Activated CD8-positive, alpha-beta T cell treated with anti-CD3 and anti-CD28 coated beads for 36 hours (primary cell): ENCODE results near the gene CES4A. TPM values are rescaled to one million over a fixed set of nuclear protein-coding genes. Genes with fewer than 3 reads are reported as not detected.

Experiments used
- ATAC-seq: fragments of 200-7000 bp; cut with Tn5 transposase; one replicate; pipeline ENCODE4 v1.10.0; 2021; ENCODE audit warnings: mild to moderate bottlenecking, moderate library complexity
- CTCF ChIA-PET: fragments of 350-600 bp; sonication (Branson Sonifier 250); formaldehyde crosslinking; loops from one replicate; lab custom pipeline; 2021; ENCODE audit warnings: antibody characterized with exemption; lab: Charles Lee
- POLR2A ChIA-PET: fragments of 350-600 bp; sonication (Branson Sonifier 250); formaldehyde crosslinking; loops from one replicate; lab custom pipeline; 2021; ENCODE audit warnings: antibody characterized with exemption; lab: Charles Lee
- DNase-seq: peaks from one replicate; pipeline ENCODE4 v3.0.0-alpha.2; 2020
- H3K27ac Mint-ChIP-seq: one replicate; pipeline ENCODE4 v1.8.0; 2021; ENCODE audit warnings: mild to moderate bottlenecking, mixed read lengths
- H3K27me3 Mint-ChIP-seq: one replicate; pipeline ENCODE4 v1.8.0; 2021; ENCODE audit warnings: mixed read lengths
- H3K36me3 Mint-ChIP-seq: one replicate; pipeline ENCODE4 v1.8.0; 2021; ENCODE audit warnings: low read depth, mixed read lengths
- H3K4me1 Mint-ChIP-seq: one replicate; pipeline ENCODE4 v1.8.0; 2021; ENCODE audit warnings: low read depth, mixed read lengths
- H3K4me3 Mint-ChIP-seq: one replicate; pipeline ENCODE4 v1.8.0; 2021; ENCODE audit warnings: mild to moderate bottlenecking, moderate library complexity, mixed read lengths
- H3K9me3 Mint-ChIP-seq: one replicate; pipeline ENCODE4 v1.8.0; 2021; ENCODE audit warnings: mixed read lengths
- CTCF ChIP-seq: fragments of 200-600 bp; IDR thresholded peaks from one replicate; pipeline ENCODE4 v1.8.0; 2022; ENCODE audit warnings: antibody characterized with exemption, mild to moderate bottlenecking
- intact Hi-C: fragments of 100-400 bp; cut with micrococcal nuclease; formaldehyde crosslinking; loops from one replicate; pipeline ENCODE4 v1.10.0; 2022
- total RNA-seq, 2 experiments: library from RNA; stranded (reverse); gene quantifications; one replicate each; pipeline ENCODE4 v1.2.3, GENCODE V29; 2021

CES4A gene
- total RNA-seq, 2 experiments from 2014 or later = 4.5 to 5.9 TPM

- ATAC-seq (no peak), DNase-seq (no peak)
- H3K4me3 Mint-ChIP-seq = no peak overlapping the region
- intact Hi-C loops = no loop called here
- ChIA-PET POLR2A (no interaction called here), CTCF (interaction anchor here (1.0 to 1.3 kb wide), 2 partner anchors 61 to 104 kb away, joined by 3 read pairs; no protein-coding TSS in a partner anchor)
- H3K4me1 Mint-ChIP-seq = peaks cover 36% of the 10 kb centered on the region
- H3K36me3 Mint-ChIP-seq = peaks cover 21% of the 10 kb centered on the region
- no peaks in the 10 kb centered on the region for H3K9me3 Mint-ChIP-seq
- H3K27me3 Mint-ChIP-seq = no peaks in the 10 kb centered on the region
- TF ChIP-seq CTCF = no peak
- no peak overlapping the region for H3K27ac Mint-ChIP-seq
Measured at GRCh38 chr16:67050796-67051195, 62.4 kb downstream of the CES4A start.

- peaks cover 38% of the 10 kb centered on the region for H3K4me1 Mint-ChIP-seq
- TF ChIP-seq CTCF = no peak
- no peaks in the 10 kb centered on the region for H3K27me3 Mint-ChIP-seq
- ChIA-PET CTCF (interaction anchor here (0.8 to 1.5 kb wide), 4 partner anchors 20 to 103 kb away, joined by 3 to 4 read pairs (median 3); no protein-coding TSS in a partner anchor), POLR2A (interaction anchor here (1.5 kb wide), 1 partner anchor 9 kb away, joined by 3 read pairs; no protein-coding TSS in a partner anchor)
- peak overlapping the region; percentile 60 for H3K4me3 Mint-ChIP-seq
- DNase-seq (no peak), ATAC-seq (no peak)
- H3K9me3 Mint-ChIP-seq = no peaks in the 10 kb centered on the region
- H3K36me3 Mint-ChIP-seq = peaks cover 21% of the 10 kb centered on the region
- intact Hi-C loops = no loop called here
- H3K27ac Mint-ChIP-seq = peak overlapping the region; percentile 91
Measured at GRCh38 chr16:67052399-67052798, 64.0 kb downstream of the CES4A start.

- Mint-ChIP-seq H3K4me1 (peaks cover 40% of the 10 kb centered on the region), H3K27ac (peak overlapping the region; percentile 91), H3K4me3 (peak overlapping the region; percentile 60), H3K36me3 (peaks cover 21% of the 10 kb centered on the region), H3K27me3 (no peaks in the 10 kb centered on the region), H3K9me3 (no peaks in the 10 kb centered on the region)
- peak; percentile 51 for ATAC-seq
- intact Hi-C loops = no loop called here
- TF ChIP-seq CTCF = no peak
- CTCF ChIA-PET = interaction anchor here (0.7 to 3.4 kb wide), 5 partner anchors 10 to 139 kb away, joined by 3 to 19 read pairs (median 3); no protein-coding TSS in a partner anchor
- DNase-seq = no peak
- POLR2A ChIA-PET = interaction anchor here (0.6 to 1.6 kb wide), 4 partner anchors 17 to 36 kb away, joined by 3 to 4 read pairs (median 3); no protein-coding TSS in a partner anchor
Measured at GRCh38 chr16:67053767-67054334, 65.5 kb downstream of the CES4A start.

- no peak overlapping the region for H3K27ac Mint-ChIP-seq
- no peak for TF ChIP-seq CTCF
- H3K4me3 Mint-ChIP-seq = no peak overlapping the region
- ATAC-seq = no peak
- peaks cover 40% of the 10 kb centered on the region for H3K4me1 Mint-ChIP-seq
- CTCF ChIA-PET = interaction anchor here (0.7 to 3.4 kb wide), 6 partner anchors 37 to 160 kb away, joined by 3 to 19 read pairs (median 3); no protein-coding TSS in a partner anchor
- no peaks in the 10 kb centered on the region for H3K27me3 Mint-ChIP-seq
- H3K9me3 Mint-ChIP-seq = no peaks in the 10 kb centered on the region
- intact Hi-C loops = no loop called here
- POLR2A ChIA-PET = interaction anchor here (1.2 kb wide), 1 partner anchor 26 kb away, joined by 5 read pairs; the partner anchor contains the start of gene CBFB
- no peak for DNase-seq
- H3K36me3 Mint-ChIP-seq = peaks cover 24% of the 10 kb centered on the region
Measured at GRCh38 chr16:67054901-67055300, 66.5 kb downstream of the CES4A start.
